ENCODE data around the gene KCNH1. TPM values are rescaled to one million over a fixed set of nuclear protein-coding genes. Genes with fewer than 3 reads are reported as not detected.

KCNH1 gene
- polyA plus RNA-seq (2011; rRNA removed) = 7.9 and 8.4 TPM in 2 replicates
- polyA plus RNA-seq (2012; cell fraction: cytosol; rRNA removed) = 2.8 and 3.3 TPM in 2 replicates
- polyA plus RNA-seq (2012; cell fraction: nucleus; rRNA removed) = 3.9 and 6.5 TPM in 2 replicates
- polyA plus RNA-seq (2017; fragmentation: RNase III; extraction: RNeasy Plus Mini Kit Qiagen cat#74134 plus additional on column Dnase treatment) = 5.1 to 5.7 TPM (median 5.3 TPM) in 3 replicates
- polyA minus RNA-seq (2011; rRNA and poly(A)+ RNA removed) = 34.5 and 45.6 TPM in 2 replicates

DNA sequence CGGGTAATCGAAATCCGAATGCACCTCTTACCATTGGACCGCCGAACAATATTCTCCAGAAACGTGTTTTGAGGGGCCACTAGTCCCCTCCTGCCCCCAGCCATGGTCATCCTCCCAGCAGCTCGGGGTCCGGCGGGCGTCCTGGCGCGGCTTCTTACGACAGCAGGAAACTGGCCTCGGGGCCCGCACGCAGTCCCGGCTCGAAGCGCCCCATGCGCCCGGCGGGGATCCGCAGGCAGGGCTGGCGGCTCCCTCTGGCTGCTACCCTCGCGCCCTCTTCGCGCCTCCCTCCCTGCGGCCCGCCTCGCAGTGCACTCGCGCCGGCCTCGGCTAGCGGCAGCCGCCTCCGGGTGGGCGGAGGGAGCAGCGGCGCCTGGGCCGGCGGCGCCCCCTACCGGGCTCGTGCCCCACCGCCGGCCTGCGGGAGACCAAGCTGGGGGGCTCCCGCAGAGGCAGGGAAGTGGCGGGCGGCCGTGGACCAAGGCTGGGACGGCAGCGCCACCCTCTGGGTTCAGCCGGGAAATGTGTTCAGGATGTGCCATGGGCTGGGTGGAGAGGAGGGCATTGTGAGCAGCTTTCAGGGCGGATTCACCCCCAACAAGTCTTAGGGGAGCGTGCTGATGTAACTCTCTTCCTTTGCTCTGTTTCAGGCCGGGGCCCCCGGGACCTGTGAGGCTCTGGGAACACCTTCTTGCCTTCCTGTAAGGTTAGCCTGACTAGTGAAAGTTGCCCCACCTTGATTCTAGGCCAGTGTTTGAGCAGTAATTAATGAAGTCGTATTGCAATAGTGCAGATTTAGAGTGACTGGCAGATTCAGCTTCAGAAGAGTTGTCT, at the start of gene KCNH1:
TSS of gene KCNH1 (minus strand) at position 313 of the 834 bp plus-strand sequence. CDS start at position 110, 203 bp downstream.
- no peak for FAIRE-seq
- H3K9me3 ChIP-seq = no peaks in the 10 kb centered on the region
- WGBS (ENCODE audit: missing lambda C conversion rate) = 11% methylated on average over 4 of the region's 61 CpGs
- peak; percentile 95 for ATAC-seq
- POLR2A ChIA-PET = interaction anchor here (1.0 to 2.3 kb wide), 5 partner anchors 369 to 760 kb away, joined by 3 to 22 read pairs (median 6); no protein-coding TSS in a partner anchor
- CTCF ChIA-PET = interaction anchor here (0.5 to 9.0 kb wide), 157 partner anchors 9 to 1320 kb away, joined by 3 to 388 read pairs (median 5); partner anchors contain the start of gene RCOR3
- peak within 1 kb of the TSS; percentile 89 to 93 for H3K27ac ChIP-seq
- peak; percentile 78 to 86 for DNase-seq (ENCODE audit: low read depth in 1 of 2, low spot score in 1 of 2)
- H3K4me3 ChIP-seq = peak within 1 kb of the TSS; percentile 67
- H3K4me2 ChIP-seq = peak within 1 kb of the TSS; percentile 85
- H3K4me1 ChIP-seq = peaks cover 20% of the 10 kb centered on the region
- TF ChIP-seq ESRRA (IDR thresholded peaks at IDR 0.05; ENCODE audit: borderline replicate concordance, low read length) = no peak
- no peak for TF ChIP-seq KDM1A (IDR thresholded peaks at IDR 0.05; ENCODE audit: low read depth)
- no peak for TF ChIP-seq CBX2 (IDR thresholded peaks at IDR 0.05; ENCODE audit: borderline replicate concordance, low read depth)
- no peak for TF ChIP-seq NPAS2 (CRISPR knock-in tag; IDR thresholded peaks at IDR 0.05; ENCODE audit: borderline replicate concordance)
- TF ChIP-seq HMGXB4 (CRISPR knock-in tag; IDR thresholded peaks at IDR 0.05; ENCODE audit: borderline replicate concordance) = no peak
- TF ChIP-seq FOXS1 (CRISPR knock-in tag; IDR thresholded peaks at IDR 0.05) = 0 out of 2 replicates have a peak, but pooled peaks have one; percentile 40
- TF ChIP-seq RARB (CRISPR knock-in tag; IDR thresholded peaks at IDR 0.05) = no peak
- no peak for TF ChIP-seq SREBF2 (IDR thresholded peaks at IDR 0.05)
- TF ChIP-seq SMC3 (IDR thresholded peaks at IDR 0.05) = peak; percentile 100
- peak; percentile 73 for TF ChIP-seq NFE2L2 (conservative IDR thresholded peaks at IDR 0.05; ENCODE audit: low read length)
- no peak for TF ChIP-seq KDM5A (IDR thresholded peaks at IDR 0.05)
- TF ChIP-seq GATA3 (IDR thresholded peaks at IDR 0.05; ENCODE audit: borderline replicate concordance) = peak; percentile 22; the same call in 1 of the 2 replicates
- no peak for TF ChIP-seq CHD2 (IDR thresholded peaks at IDR 0.05; ENCODE audit: low read length, partially characterized antibody)
- no peak for TF ChIP-seq RFX5 (IDR thresholded peaks at IDR 0.05)
- TF ChIP-seq ZFP36 (IDR thresholded peaks at IDR 0.05; ENCODE audit: borderline replicate concordance, partially characterized antibody) = no peak
- TF ChIP-seq, protein P1, sequence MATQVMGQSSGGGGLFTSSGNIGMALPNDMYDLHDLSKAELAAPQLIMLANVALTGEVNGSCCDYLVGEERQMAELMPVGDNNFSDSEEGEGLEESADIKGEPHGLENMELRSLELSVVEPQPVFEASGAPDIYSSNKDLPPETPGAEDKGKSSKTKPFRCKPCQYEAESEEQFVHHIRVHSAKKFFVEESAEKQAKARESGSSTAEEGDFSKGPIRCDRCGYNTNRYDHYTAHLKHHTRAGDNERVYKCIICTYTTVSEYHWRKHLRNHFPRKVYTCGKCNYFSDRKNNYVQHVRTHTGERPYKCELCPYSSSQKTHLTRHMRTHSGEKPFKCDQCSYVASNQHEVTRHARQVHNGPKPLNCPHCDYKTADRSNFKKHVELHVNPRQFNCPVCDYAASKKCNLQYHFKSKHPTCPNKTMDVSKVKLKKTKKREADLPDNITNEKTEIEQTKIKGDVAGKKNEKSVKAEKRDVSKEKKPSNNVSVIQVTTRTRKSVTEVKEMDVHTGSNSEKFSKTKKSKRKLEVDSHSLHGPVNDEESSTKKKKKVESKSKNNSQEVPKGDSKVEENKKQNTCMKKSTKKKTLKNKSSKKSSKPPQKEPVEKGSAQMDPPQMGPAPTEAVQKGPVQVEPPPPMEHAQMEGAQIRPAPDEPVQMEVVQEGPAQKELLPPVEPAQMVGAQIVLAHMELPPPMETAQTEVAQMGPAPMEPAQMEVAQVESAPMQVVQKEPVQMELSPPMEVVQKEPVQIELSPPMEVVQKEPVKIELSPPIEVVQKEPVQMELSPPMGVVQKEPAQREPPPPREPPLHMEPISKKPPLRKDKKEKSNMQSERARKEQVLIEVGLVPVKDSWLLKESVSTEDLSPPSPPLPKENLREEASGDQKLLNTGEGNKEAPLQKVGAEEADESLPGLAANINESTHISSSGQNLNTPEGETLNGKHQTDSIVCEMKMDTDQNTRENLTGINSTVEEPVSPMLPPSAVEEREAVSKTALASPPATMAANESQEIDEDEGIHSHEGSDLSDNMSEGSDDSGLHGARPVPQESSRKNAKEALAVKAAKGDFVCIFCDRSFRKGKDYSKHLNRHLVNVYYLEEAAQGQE (IDR thresholded peaks at IDR 0.05) = no peak
- TF ChIP-seq MAZ (IDR thresholded peaks at IDR 0.05; ENCODE audit: borderline replicate concordance, low read depth, low read length) = peak; percentile 85
- 0 out of 2 replicates have a peak, but pooled peaks have one; percentile 30 for TF ChIP-seq TP53 (CRISPR knock-in tag; IDR thresholded peaks at IDR 0.05)
- TF ChIP-seq BHLHE40 (IDR thresholded peaks at IDR 0.05; ENCODE audit: low read depth, low read length) = 0 out of 2 replicates have a peak, but pooled peaks have one; percentile 29
- no peak for TF ChIP-seq ZNF302 (CRISPR knock-in tag; IDR thresholded peaks at IDR 0.05)
- no peak for TF ChIP-seq FOSB (CRISPR knock-in tag; IDR thresholded peaks at IDR 0.05)
- TF ChIP-seq CBX8 (IDR thresholded peaks at IDR 0.05) = no peak
- TF ChIP-seq, protein P2, sequence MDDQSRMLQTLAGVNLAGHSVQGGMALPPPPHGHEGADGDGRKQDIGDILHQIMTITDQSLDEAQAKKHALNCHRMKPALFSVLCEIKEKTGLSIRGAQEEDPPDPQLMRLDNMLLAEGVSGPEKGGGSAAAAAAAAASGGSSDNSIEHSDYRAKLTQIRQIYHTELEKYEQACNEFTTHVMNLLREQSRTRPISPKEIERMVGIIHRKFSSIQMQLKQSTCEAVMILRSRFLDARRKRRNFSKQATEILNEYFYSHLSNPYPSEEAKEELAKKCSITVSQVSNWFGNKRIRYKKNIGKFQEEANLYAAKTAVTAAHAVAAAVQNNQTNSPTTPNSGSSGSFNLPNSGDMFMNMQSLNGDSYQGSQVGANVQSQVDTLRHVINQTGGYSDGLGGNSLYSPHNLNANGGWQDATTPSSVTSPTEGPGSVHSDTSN (IDR thresholded peaks at IDR 0.05) = no peak
- TF ChIP-seq, protein P3, sequence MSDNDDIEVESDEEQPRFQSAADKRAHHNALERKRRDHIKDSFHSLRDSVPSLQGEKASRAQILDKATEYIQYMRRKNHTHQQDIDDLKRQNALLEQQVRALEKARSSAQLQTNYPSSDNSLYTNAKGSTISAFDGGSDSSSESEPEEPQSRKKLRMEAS (IDR thresholded peaks at IDR 0.05) = peak; percentile 84
- TF ChIP-seq POLR2A (IDR thresholded peaks at IDR 0.05; ENCODE audit: low read length) = no peak
- no peak for TF ChIP-seq FOSL2 (IDR thresholded peaks at IDR 0.05)
- peak; percentile 40; the same call in 1 of the 2 replicates for TF ChIP-seq FOSL2 (CRISPR knock-in tag; IDR thresholded peaks at IDR 0.05)
- TF ChIP-seq EP300 (IDR thresholded peaks at IDR 0.05) = peak in 1 of 2 experiments; percentile 32; a peak in 1 of 5 replicates
- TF ChIP-seq ZC3H11A (IDR thresholded peaks at IDR 0.05) = no peak
- TF ChIP-seq HOXB13 (CRISPR knock-in tag; IDR thresholded peaks at IDR 0.05; ENCODE audit: low read depth) = no peak
- TF ChIP-seq, protein P4, sequence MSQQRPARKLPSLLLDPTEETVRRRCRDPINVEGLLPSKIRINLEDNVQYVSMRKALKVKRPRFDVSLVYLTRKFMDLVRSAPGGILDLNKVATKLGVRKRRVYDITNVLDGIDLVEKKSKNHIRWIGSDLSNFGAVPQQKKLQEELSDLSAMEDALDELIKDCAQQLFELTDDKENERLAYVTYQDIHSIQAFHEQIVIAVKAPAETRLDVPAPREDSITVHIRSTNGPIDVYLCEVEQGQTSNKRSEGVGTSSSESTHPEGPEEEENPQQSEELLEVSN (IDR thresholded peaks at IDR 0.05; ENCODE audit: borderline replicate concordance, low read depth) = peak; percentile 95
- TF ChIP-seq RCOR1 (IDR thresholded peaks at IDR 0.05; ENCODE audit: low read depth, low read length) = no peak
- TF ChIP-seq RNF2 (IDR thresholded peaks at IDR 0.05; ENCODE audit: borderline replicate concordance, low read depth) = no peak
- no peak for TF ChIP-seq PHF8 (IDR thresholded peaks at IDR 0.05; ENCODE audit: borderline replicate concordance, low read depth)

Measured in A549 (cell line).